ENCODE data around the gene EPG5.
"Not testable (repeated sequence)": the region's sequence is repeated elsewhere in the genome, so short reads cannot be mapped to it uniquely, and the experiment has no call there.

EPG5 gene

DNA sequence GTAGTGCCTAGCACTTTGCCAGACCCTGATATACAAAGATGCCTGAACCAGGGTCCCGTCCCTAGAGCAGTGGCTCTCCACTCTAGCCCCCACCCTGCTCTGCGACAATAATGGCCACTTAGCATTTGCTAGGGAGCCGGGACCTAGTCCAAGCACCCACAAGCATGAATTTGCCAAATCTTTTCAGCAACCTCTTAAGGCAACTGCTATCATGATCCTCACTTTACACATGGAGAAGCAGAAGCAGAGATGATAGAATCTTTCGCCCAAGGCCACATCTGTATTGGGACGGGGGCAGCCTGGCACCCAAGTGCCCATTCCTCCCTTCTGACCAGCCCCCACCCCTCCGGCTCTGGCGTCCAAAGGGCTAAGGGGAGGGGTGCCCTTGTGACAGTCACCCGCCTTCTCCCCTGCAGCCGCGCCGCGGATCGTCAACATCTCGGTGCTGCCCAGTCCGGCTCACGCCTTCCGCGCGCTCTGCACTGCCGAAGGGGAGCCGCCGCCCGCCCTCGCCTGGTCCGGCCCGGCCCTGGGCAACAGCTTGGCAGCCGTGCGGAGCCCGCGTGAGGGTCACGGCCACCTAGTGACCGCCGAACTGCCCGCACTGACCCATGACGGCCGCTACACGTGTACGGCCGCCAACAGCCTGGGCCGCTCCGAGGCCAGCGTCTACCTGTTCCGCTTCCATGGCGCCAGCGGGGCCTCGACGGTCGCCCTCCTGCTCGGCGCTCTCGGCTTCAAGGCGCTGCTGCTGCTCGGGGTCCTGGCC lies 128.6 kb downstream of the EPG5 start:
- DNase-seq (ENCODE audit: low spot score) = no peak

DNA sequence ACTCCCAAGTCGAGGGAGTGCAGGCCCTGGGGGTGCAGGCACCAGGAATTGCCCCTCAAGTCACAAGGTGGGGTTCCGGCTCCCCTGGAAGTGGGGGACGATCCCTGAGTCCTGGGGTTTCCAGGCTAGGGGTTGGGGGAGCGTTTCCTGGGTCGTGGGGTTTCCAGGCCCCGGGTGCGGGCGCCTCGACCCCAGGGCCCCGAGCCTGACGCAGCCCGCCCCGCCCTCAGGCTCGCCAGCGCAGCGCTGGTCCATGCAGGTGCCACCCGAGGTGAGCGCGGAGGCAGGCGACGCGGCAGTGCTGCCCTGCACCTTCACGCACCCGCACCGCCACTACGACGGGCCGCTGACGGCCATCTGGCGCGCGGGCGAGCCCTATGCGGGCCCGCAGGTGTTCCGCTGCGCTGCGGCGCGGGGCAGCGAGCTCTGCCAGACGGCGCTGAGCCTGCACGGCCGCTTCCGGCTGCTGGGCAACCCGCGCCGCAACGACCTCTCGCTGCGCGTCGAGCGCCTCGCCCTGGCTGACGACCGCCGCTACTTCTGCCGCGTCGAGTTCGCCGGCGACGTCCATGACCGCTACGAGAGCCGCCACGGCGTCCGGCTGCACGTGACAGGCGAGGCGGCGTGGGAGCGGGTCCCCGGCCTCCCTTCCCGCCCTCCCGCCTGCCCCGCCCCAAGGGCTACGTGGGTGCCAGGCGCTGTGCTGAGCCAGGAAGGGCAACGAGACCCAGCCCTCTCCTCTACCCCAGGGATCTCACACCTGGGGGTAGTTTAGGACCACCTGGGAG lies 129.7 kb downstream of the EPG5 start:
- peak; percentile 41 for DNase-seq (ENCODE audit: low spot score)

DNA sequence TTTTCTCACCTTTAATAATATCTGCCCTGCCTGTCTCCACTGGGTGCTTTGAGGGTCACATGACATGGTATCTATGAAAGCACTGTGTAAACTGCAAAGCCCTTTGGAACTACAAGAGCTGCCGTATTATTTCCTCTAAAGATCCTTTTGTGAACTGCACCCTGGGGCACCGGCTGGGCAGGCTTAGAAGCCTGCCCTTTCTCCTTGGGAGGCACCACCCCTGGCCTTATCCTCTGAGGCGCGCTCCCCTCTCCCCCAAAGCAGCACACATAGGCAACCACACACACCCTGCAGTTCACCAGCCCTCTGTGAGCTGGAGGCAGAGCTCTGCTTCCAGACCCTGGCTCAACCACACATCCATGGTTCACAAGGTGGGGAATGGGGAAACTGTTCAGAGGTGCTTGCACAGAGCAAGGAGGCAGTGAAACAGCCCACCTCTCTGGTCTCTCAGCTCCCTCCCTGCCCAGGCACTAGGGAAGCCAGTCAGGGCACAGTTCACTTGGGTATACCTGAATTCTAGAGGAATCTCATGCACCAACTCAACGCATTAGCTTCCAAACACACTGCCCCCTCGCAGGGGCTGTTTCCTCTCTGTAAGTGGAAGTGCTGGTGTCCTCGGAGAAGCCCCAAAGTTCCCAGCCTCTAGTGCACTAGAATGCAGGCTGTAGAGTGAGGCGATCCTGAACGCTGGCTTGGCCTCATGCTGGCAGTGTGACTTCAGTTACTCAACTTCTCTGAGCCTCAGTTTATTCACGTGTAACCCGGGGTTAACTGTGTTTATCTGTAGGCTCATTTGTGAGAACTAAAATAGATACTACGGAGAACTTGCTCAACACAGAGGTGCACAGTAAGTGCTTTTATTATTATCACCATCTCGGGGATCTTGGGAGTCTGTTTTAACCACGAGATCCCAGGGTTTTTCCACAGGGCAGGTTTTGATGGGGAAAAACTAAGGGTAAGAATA lies 130.6 kb downstream of the EPG5 start:
- DNase-seq (ENCODE audit: low spot score) = no peak

DNA sequence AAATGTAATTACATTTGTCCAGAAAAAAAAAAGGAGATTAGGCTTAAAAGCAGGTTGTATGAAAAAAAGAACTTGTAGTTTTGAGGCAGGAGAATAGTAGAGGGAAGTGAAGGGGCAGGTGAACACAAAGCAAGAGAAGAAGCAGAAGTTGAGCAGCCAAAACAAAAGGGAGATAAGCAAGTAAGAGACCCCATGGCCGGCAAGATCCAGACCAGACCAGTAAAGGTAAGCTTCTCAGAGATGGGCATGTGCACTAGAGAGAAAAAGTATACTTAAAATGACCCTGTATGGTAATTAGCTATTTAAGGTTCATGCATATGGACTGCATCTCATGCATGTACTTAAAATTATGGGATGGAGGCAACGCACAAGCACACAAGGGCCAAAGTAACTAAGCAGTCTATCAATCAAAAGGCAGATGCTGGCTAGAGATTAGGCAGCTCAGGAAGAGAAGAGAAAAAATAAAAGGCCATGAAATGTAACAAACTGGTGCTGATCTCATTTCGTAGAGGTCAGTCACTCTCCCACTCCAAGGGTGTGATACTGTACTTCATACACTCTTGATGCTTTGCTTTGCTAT lies 132.0 kb downstream of the EPG5 start:
- DNase-seq (ENCODE audit: low spot score) = no peak

DNA sequence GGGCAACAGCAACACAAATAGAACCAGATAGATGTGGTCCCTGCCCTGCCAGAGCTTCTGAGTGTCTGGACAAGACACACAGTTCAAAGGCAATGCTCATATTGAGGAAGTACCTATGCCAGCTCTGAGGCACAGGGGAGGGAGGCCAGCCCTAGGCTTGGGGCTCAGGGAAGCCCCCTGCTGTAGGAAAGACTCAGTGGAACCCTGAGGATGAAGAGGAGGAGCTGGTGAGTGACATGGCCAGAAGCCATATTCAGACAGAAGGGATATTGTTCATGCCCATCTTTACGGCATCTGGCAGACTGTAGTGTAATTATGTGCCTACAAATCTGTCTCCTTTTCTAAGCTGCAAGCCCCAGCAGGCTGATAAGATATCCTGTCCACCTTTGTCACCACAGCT lies 132.8 kb downstream of the EPG5 start:
- DNase-seq (ENCODE audit: low spot score) = no peak

DNA sequence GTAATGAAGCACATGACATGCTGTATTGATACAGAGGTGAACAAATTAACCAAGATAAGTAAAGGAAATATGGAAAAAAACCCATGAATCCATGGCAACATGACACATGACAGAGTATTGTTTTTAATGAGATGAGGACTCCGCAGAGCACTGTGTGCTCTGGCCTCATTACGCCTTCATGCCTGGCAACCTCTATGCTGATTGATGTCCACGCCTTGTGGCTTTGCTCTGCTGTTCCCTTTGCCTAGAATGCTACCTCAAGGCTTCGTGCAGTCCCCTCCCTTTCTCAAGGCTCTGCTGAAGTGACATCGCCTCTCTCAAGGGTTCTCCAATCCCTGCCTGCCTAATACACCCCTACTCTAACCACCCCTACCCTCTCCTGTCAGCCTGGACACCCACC lies 133.3 kb downstream of the EPG5 start:
- no peak for DNase-seq (ENCODE audit: low spot score)

DNA sequence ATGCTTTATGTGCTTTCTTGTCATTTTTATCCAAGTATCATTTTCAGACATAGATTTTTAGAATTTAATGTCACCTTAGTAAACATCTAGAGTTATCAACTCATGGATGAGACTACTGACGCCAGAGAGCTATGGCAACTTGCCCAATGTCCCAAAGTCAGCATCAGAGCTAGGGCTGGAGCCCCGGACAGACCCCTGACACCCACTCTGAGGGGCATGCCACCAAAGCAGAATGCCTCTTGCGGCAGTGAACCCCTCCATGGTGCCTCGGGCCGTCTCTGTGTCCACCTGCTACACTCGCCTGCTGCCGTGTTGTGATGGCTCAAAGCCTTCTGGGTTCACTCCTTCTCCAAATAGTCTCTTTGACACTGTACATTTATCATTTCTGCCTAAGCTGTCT lies 136.2 kb downstream of the EPG5 start:
- no peak for DNase-seq (ENCODE audit: low spot score)

DNA sequence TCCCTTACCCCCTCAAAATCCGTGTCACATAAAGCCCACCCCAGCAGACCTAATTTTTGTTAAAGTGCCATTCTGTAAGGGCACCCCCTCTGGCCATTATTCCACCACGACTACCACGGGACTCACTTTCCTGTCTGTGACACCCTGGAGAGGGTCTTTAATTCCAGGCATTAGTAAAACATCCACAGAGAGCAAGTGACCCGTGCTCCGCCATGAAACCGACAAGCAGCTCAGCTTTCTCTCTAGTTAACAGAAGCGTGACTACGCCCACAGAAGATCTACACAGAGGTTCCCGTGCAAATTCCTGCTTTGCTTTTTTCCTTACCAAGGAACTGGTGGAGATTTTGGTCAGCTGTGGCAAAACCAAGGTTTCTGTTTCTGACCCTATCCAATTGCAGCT lies 137.3 kb downstream of the EPG5 start:
- DNase-seq (ENCODE audit: low spot score) = no peak

DNA sequence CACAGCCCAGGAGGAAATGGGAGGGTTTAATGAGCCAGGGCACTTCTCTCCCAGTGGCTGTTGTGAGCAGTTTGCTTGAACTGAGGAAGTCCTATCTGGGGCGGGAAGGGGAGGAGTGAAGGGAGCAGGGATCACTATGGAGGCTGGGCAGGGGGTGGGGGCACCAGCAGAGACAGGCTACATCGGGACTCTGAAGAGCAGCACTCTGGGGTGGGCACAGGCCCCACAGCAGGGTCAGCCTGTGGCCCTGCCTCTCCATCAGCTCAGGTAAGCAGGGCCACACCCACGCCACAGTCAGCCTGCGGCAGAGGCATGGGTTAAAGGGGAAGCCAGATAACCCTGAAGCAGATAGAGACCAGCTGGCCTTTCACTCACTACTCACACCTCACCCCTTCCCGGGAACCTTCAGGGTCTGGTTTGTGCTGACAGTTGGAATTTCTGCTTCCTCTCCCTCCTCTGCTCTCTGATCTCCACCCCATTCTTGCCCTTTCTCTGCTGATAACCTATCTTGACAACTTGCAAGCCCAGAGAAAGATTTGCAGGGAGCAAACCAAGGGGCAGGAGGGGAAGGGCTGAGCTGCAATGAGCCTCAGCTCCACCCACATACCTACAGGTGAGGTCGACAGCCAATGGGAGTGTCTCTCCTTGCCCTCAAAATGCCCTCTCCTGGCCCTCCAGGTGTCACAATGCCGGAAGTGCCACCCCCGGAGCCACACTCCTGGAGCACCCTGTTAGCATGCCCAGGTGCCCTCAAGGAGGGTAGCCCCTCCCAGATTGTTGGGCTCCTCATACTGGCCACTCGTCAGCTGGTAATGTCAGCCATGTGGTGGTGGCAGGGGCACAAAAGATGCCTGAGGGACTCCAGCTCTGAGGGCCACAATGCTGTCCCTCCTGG lies 138.0 kb downstream of the EPG5 start:
- no peak for DNase-seq (ENCODE audit: low spot score)

DNA sequence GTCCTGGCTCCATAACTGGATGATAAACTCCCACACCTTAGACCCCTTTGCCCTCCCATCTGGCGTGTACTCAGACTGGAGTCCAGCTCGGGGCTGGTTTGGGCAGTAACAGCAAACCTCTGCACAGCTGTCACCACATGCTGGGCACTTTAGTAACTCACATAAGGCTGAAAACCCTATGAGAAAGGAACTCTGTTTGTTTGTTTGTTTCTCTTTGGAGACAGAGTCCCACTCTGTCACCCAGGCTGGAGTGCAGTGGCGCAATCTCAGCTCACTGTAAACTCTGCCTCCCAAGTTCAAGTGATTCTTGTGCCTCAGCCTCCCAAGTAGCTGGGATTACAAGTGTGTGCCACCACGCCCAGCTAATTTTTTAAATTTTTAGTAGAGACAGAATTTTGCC lies 140.4 kb downstream of the EPG5 start:
- not testable (repeated sequence) for DNase-seq (ENCODE audit: low spot score)

DNA sequence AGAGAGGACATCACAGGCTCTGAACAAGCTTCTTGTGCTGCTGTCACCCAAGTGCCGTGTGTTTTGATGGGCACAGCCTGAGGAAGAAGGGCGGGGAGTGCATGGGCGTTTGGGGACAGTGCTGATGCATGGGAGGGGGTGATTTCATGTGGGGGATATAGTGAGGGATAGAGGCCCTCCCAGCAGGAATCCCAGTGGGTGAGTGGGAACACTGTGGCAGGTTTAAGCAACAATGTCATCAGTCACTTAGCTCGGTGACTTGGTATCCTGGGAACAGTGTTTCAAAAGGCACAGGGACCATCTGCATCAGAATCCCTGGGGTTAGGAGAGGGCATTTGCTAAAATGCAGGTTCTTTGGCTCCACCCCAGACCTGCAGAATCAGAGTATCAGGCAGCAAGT lies 141.0 kb downstream of the EPG5 start:
- DNase-seq (ENCODE audit: low spot score) = no peak

DNA sequence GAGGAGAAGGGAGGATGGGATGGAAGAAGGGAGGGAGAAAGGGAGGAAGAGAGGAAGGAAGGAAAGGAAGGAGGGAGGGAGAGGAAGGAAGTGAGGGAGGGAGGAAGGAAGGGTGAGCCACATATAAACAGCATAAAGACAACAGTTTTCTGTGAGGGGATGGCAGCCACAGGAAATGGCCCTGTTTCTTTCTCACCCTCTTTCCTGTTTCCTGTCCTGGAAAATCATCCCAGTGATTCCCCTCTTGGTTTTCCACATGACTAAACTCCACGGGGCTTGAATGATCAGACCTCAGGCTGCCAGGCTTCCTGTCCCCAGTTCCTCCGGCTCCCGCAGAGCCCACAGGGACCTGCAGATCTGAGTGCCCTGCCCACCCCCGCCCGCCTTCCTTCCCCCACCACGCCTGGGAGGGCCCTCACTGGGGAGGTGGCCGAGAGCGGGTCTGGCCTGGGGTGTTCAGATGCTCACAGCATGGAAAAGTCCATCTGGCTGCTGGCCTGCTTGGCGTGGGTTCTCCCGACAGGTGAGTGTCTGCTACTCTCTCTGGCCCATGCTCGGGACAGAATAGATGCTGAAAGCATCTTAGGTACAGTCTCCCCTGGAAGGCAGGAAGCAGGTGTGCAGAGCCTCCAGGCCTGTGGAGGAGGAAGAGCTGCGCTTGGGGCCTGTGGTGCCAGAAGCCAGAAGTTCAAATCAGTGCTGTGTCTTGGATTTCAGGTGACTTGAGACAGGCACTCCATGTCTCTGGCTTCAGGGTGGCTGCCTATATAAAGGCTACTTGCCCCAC lies 141.7 kb downstream of the EPG5 start, which contains the start of gene SIGLEC15:
SIGLEC15 (plus strand) TSS at position 418 of the 787 bp plus-strand sequence; CDS start at position 472, 54 bp downstream.
- no peak for DNase-seq (ENCODE audit: low spot score)

DNA sequence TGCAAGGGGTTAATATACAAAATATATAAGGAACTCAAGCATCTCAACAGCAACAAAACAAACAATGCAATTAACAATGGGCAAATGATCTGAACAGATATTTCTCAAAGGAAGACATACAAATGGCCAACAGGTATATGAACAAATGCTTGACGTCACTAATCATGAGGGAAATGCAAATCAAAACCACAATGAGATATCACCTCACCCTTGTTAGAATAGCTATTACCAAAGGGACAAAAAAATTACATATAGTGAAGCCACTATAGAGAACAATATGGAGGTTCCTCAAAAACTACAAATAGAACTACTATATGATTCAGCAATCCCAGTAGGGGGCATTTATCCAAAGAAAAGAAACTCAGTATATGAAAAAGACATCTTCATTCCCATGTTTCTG lies 145.4 kb downstream of the EPG5 start:
- DNase-seq (ENCODE audit: low spot score) = no peak

DNA sequence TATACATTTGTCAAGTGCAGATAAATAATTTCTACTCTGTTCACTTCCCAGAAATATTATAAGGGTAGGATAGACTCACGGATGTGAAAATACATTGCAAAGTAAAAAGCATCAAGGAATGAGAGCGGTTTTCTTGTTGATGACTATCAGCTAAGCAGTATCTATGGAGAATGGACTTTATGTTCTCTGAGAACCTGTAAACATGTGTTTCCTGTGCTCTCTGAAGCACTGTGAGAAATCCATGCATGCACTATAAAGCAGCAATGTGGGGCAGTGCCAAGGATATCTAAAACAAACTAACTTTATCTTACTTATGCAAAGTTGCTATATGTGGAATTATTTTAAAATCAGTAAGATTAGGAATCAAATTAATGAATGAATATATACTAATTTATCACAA lies 146.1 kb downstream of the EPG5 start:
- no peak for DNase-seq (ENCODE audit: low spot score)

DNA sequence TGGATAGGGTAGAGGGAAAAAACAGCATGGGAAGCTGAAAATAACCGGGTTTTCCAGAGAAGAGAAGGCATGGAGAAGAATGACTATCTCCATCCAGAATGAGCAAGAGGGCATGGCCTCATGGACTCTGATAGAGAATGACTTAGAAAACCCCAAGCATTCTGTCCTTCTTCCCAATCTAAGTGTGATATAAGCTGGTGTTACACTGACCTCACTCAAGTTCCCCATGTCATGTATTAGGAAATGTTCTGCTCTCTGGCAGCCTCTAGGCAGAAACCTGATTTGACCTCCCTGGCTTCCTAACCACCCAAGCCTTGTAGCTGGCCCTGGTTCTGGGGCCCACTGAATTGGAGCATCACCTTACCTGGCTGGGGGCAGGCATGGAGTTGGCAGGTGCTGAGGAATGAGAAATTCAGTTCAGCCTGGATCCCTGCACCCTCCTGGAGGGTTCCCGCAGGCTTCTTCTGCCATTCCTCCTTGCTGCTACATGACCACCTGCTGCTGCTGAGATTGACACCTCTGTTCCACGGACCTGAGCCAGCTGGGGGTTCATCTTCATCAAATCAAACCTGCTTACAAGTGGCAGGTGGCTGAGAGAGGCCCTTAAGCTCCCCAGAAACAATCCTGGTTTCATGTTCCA lies 146.9 kb downstream of the EPG5 start:
- no peak for DNase-seq (ENCODE audit: low spot score)

DNA sequence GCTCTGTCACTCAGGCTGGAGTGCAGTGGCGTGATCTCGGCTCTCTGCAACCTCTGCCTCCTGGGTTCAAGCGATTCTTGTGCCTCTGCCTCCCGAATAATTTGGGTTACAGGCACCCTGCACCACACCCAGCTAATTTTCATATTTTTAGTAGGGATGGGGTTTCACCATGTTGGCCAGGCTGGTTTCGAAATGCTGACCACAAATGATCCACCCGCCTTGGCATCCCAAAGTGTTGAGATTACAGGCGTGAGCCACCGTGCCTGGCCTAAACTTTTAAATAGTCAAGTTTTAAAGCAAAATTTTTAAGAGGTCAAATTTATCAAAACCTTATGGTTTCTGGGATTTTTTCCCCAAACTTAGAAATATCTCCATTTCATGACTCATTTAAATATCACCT lies 148.4 kb downstream of the EPG5 start:
- not testable (repeated sequence) for DNase-seq (ENCODE audit: low spot score)

DNA sequence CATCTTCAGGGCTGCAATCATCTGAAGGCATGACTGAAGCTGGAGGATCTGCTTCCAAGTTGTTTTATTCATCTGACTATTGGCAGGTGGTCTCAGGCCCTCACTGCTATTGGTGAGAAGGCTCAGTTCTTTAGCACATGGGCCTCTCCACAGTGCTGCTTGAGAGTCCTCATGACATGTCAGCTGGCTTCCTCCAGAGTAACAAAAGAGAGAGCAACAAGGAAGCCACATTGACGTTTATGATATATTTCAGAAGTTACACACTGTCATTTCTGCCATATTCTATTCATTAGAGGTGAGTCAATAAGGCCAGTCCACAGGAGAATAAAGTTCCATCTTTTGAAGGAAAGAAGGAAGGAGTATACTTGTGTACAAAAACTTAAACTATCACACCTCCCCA lies 149.6 kb downstream of the EPG5 start:
- no peak for DNase-seq (ENCODE audit: low spot score)

DNA sequence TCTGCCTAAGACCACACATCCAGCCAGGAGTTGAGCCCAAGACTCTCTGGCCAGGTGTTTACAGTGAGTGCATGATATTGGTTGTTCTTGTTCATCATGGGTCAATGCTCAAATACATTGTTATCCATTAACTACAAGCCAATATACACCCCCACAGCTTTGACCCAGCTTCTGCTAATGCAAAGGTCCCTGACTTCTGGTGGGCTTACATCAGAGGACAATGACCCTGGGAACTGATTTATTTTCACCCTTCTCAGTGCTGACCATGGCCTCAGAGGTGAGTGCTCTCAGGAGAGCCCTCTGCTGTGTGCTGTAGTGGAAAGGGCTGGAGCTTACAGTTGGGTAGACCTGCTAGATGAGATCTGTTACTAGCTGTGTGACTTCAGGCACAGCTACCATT lies 152.4 kb downstream of the EPG5 start:
- not testable (repeated sequence) for DNase-seq (ENCODE audit: low spot score)

DNA sequence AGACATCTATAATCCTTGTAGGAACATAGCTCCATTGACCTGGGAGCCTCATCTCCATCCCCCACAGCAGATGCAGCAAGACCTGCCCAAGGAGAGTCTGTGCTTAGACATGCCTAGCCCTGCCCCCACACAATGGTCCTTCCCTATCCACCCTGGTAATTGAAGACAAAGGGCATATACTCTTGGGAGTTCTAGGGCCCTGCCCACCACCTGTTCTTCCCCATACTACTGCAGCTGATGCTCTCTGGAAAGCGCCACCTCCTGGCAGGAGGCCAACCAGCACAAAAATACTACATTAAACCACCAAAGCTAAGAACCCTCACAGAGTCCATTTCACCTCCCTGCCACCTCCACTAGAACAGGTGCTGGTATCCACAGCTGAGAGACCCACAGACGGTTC lies 160.0 kb downstream of the EPG5 start:
- peak; percentile 63 for DNase-seq (ENCODE audit: low spot score)

DNA sequence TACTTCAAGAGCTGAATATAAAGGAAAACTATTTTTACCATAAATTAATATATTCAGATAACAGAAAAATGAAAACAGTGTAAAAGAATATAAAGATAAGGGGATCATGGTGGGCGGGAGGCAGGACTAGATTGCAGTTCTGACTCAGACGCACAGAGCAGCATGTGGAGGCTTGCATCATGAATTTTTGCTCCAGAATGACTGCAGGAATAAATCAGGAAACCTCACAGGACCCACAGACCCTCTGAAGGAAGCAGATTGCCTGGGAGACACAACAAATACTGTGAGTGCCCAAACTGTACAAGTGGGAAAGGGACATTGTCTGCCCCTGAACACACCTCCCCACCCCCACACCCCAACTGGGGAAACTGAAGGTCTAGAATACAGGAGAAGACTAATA lies 160.9 kb downstream of the EPG5 start:
- no peak for DNase-seq (ENCODE audit: low spot score)
